Measurements from ENCODE around the gene GREB1L. TPM values are rescaled to one million over a fixed set of nuclear protein-coding genes. Genes with fewer than 3 reads are reported as not detected.

The GREB1L gene
- total RNA-seq, 1 experiment from 2014 or later: 0.07 TPM

DNA sequence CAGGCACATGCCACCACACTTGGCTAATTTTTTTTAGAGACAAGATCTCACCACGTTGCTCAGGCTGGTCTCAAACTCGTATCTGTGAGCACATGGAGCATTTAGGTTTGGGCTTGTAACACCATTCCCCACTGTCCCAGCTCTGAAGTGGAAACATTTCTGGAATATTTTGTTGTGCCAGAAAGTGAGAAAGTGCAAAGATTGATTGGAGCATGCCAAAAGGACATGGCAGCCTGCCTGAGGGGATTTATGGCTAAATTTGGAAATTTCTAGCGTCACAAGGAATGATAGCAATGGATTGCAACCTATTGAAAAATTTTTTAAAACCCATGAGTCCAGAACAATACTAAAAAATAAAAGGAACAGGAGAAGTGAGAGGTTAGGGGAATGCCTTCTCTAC lies 221.7 kb downstream of the GREB1L start:
- Histone ChIP-seq H3K36me3 (no peaks in the 10 kb centered on the region), H3K4me3 (no peak overlapping the region), H3K9me3 (no peaks in the 10 kb centered on the region), H3K27me3 (no peaks in the 10 kb centered on the region)
- peak; percentile 62 for DNase-seq

DNA sequence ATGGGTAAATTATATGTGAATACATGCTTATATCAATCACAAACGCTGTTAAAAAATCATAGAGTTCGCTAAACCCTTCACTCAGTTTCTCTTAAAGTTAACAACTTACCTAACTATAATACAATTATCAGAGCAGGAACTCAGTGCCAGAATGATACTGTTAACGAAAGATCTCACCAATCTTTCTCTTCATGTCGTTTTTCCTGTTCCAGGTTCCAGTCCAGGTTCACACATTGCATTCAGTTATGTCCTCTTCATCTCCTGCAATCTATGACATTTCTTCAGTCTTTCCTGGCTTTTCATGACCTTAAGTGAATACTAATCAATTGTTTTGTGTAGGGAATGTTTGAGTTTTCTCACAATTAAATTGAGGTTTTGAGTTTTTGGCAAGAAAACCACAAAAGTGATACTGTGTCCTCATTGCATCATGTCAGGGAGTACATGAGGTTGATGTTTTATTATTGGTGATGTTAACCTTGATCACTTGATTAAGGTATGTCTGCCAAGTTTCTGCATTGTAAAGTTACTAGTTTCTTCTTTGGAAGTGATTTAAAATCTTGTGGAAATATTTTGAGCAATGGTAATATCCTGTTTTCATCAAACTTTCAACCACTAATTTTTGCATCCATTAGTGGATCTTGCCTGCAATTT lies 226.6 kb downstream of the GREB1L start:
- no peak for DNase-seq
- no peaks in the 10 kb centered on the region for H3K27me3 ChIP-seq
- H3K9me3 ChIP-seq: no peaks in the 10 kb centered on the region
- no peaks in the 10 kb centered on the region for H3K36me3 ChIP-seq
- no peak overlapping the region for H3K4me3 ChIP-seq

DNA sequence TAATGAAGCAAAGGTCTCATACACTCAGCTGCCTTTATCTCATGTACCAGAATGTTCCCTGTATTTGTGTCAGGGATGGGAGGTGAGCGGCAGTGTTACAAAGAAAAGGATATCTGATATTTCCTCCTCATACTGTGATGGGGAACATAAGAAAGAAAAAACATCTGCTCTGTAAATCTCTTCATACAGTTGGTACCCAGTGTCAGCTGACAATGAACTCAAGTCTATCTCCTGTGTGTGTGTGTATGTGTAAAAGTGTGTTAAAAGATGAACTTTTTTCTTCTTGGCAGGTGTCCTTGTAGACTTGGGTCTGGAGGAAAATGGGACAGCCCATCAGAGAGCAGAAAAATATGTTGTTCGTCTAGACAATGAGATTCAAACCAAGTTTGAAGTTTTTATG lies 230.7 kb downstream of the GREB1L start:
- H3K27me3 ChIP-seq: no peaks in the 10 kb centered on the region
- H3K9me3 ChIP-seq: no peaks in the 10 kb centered on the region
- no peak for DNase-seq
- no peaks in the 10 kb centered on the region for H3K36me3 ChIP-seq
- no peak overlapping the region for H3K4me3 ChIP-seq

DNA sequence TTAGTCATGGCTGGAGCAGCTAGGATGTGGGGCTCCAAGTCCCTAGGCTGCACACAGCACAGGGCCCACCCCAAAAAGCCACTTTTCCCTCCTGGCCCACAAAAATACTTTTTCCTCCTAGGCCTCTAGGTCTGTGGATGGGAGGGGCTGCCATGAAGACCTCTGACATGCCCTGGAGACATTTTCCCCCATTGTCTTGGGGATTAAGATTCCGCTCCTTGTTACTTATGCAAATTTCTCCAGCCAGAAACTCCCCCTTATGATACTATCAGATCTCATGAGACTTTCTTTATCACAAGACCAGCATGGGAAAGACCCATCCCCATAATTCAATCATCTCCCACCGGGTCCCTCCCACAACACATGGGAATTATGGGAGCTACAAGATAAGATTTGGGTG lies 232.6 kb downstream of the GREB1L start:
- no peak overlapping the region for H3K4me3 ChIP-seq
- H3K36me3 ChIP-seq: no peaks in the 10 kb centered on the region
- H3K27me3 ChIP-seq: no peaks in the 10 kb centered on the region
- H3K9me3 ChIP-seq: no peaks in the 10 kb centered on the region
- DNase-seq: no peak

DNA sequence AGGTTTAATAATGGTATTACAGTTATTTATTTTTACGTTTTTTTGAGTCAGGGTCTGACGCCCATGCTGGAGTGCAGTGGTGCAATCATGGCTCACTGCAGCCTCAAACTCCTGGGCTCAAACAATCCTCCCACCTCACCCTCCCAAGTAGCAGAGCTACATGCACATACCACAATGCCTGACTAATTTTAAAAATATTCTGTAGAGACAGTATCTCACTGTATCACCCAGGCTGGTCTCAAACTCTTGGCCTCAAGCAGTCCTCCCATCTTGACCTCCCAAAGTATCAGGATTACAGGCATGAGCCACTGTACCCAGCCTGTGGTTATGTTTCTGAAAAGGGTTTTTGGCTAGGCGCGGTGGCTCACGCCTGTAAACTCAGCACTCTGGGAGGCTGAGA lies 237.7 kb downstream of the GREB1L start:
- H3K27me3 ChIP-seq: no peaks in the 10 kb centered on the region
- H3K4me3 ChIP-seq: no peak overlapping the region
- no peaks in the 10 kb centered on the region for H3K36me3 ChIP-seq
- DNase-seq: no peak
- no peaks in the 10 kb centered on the region for H3K9me3 ChIP-seq

DNA sequence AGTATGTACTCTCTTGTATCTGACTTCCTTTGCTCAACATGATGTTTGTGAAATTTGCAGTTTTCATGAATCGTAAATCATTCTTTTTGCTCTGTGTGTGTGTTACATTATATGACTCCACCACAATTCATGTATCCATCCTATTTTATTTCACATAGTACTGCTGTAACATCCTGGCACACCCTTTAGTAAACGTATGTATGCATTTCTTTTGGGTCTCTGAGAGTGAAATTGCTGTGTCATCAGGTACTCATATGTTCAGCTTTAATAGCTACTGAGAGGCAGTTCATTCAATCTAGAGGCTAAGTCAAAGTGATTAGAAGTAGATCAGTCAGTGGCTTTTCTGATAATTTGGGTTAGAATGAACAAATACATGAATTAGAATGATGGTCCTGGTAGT lies 239.7 kb downstream of the GREB1L start:
- H3K36me3 ChIP-seq: no peaks in the 10 kb centered on the region
- no peak for DNase-seq
- no peak overlapping the region for H3K4me3 ChIP-seq
- H3K27me3 ChIP-seq: no peaks in the 10 kb centered on the region
- no peaks in the 10 kb centered on the region for H3K9me3 ChIP-seq

DNA sequence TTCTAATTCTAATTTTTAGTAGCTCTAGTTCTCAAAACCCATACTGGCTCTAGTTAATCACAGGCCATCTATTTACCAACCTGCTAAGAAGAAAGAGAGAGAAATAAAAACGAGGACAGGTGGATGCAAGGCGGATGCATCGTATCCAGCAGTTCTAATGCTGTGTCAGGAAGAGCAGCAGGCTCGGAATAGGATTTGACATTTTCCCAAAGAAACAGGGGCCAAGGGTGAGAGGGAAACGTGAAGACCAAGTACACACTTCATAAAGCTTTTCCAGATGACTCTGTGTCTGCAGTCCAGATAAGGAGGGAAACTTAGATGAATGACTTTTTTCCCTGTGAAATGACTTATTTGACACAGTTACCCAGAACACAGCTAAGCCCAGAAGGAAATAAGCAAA lies 241.0 kb downstream of the GREB1L start:
- H3K36me3 ChIP-seq: no peaks in the 10 kb centered on the region
- H3K4me3 ChIP-seq: no peak overlapping the region
- H3K9me3 ChIP-seq: no peaks in the 10 kb centered on the region
- DNase-seq: no peak
- H3K27me3 ChIP-seq: no peaks in the 10 kb centered on the region

DNA sequence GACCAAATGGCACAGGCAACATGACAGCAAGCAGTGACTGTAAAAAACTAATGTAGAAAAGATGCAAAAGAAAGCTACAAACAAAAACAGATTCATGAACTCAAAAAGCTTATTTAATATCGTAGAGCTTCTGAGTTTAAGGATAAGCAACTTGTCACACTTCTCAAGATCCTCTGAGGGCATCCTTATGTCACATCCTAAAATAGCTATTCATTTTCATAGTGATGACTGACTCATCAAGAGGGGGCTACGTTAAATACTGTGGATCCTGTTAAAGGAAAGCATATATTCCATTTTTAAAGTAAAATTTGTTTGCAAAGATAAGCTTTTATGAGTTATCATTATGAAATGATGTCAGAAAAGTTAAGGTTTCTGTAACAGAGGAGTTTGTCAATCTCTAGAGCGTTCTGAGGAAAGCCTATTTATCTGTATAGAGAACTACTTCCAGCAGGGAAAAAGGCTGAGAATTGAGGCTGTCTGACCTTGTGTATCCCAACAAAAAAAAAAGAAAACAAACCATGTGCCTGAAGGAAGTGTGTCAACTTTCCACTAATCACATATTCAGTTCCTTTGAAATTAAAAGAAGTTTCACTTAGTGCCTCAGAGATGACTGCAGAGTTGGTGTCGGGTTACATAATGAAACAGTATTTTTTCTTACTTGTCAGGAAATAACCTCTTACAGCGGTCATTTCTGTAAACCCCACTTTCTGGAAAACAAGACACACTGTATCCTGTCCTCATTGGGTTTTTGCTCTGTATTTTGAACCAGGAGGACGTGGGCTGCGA lies 243.0 kb downstream of the GREB1L start:
- Histone ChIP-seq H3K36me3 (no peaks in the 10 kb centered on the region), H3K9me3 (no peaks in the 10 kb centered on the region), H3K4me3 (no peak overlapping the region), H3K27me3 (no peaks in the 10 kb centered on the region)
- DNase-seq: no peak

DNA sequence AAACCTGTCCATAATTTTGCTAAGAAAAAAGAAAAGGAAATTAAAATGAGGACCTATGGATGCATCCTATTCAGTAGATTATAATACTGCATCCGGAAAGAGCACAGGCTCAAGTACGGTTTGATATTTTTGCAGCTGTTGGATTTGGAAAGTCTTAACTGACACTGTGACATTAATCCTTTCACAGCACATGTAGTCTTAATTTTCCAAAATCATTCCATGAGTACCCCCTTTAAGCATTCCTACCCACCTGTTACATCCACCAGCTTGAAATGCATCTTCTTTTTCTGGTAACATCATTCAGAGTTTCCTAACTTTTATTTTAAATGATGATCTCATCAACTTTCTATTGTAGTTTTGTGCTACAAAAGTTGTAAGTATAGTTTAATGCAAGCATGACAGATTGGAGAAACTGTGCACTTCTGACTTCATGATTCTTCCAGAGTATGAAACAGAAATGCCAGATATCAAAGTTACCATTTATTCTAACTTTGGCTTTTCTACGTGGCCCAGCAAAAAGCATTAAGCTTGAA lies 244.9 kb downstream of the GREB1L start:
- Histone ChIP-seq H3K27me3 (no peaks in the 10 kb centered on the region), H3K9me3 (no peaks in the 10 kb centered on the region), H3K36me3 (no peaks in the 10 kb centered on the region), H3K4me3 (no peak overlapping the region)
- DNase-seq: no peak

DNA sequence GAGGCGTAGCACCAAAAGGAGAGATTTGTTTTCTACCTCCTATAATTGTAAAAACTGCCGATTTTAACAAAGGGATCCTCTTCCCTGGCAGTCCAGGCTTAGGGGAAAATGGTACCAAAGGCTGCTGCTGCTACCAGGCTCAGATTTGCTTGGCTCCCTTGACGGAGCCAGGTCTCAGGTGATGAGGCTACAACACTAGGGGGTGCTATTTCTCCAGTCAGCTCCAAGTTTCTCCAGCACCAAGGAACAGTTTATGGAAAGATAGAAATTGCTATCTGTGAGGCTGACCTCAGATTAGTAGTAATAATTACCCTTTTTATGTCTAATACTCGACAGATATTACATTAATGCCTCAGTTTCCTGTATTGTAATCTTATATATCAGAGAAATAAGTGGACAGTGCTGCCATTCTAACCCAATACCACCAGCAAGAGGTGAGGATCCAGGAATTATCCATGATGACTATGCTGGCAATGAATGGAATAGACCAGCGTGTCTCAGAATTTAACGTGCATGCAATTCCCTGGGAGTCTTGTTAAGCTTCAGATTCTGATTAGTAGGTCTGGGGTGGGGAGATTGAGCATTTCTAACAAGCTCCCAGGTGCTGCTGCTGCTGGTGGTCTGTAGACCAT lies 247.2 kb downstream of the GREB1L start:
- Histone ChIP-seq H3K9me3 (no peaks in the 10 kb centered on the region), H3K27me3 (no peaks in the 10 kb centered on the region), H3K4me3 (no peak overlapping the region), H3K36me3 (no peaks in the 10 kb centered on the region)
- DNase-seq: no peak

DNA sequence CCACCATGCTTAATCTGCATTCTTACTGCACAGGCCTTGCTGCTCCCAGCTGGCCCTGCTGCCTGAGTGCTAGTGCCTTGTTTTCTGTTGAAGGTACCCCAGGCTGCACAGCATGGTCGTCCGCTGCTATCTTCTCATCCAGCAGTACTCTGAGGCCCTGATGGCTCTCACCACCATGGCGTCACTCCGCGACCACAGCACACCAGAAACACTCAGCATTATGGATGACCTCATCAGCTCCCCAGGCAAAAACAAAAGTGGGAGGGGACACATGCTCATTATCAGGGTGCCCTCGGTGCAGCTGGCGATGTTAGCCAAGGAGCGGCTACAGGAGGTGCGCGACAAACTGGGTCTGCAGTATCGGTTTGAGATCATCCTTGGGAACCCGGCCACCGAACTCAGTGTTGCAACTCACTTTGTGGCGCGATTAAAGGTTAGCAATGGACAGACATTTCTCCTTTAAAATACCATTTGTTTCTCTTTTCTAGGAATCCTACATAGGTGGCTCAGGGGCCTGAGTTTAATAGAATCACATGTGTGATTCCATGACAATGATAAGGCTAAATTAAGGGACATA lies 248.0 kb downstream of the GREB1L start:
- H3K4me3 ChIP-seq: no peak overlapping the region
- no peaks in the 10 kb centered on the region for H3K9me3 ChIP-seq
- H3K36me3 ChIP-seq: no peaks in the 10 kb centered on the region
- no peaks in the 10 kb centered on the region for H3K27me3 ChIP-seq
- DNase-seq: no peak

DNA sequence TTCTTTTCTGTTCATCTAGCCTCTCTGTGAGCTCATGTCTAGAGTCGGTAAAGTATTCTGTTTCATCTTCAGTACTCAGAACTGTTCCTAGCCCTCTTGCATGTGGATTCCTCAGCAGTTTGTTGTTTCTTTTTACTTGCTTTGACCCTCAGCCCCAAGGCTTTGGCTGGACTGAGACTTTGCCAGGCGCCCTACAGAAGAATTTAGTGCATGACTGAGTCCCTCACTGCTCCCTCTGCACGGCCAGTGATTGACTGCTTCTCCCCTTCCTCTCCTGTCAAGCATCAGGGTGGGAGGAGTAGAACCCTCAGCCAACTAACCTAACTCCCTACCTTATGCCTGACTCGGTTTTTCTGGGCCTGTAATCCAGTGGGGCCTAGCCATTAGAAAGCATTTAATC lies 248.7 kb downstream of the GREB1L start:
- H3K27me3 ChIP-seq: no peaks in the 10 kb centered on the region
- H3K4me3 ChIP-seq: no peak overlapping the region
- H3K36me3 ChIP-seq: no peaks in the 10 kb centered on the region
- H3K9me3 ChIP-seq: no peaks in the 10 kb centered on the region
- DNase-seq: no peak

DNA sequence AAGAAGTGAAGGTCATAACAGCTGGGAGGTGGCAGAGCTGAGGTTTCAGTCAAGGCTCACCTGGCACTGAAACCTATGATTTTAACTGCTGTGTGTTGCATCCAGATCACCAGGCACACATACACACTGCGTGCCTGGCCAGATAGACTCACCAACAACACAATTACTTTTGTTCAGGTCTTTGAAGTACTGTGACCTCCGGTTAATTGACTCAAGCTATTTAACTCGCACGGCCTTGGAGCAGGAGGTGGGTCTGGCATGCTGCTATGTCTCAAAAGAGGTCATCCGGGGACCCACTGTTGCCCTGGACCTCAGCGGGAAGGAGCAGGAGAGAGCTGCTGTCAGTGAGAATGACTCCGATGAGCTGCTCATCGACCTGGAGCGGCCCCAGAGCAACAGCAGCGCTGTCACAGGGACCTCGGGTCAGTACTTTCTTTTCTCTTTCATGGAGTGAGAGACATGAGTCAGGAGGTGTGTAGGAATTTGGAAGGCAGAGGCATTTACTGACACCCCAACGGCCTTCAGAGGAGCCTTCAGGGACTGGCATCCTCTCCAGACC lies 254.3 kb downstream of the GREB1L start:
- no peak overlapping the region for H3K4me3 ChIP-seq
- no peak for DNase-seq
- H3K27me3 ChIP-seq: no peaks in the 10 kb centered on the region
- H3K9me3 ChIP-seq: no peaks in the 10 kb centered on the region
- no peaks in the 10 kb centered on the region for H3K36me3 ChIP-seq

DNA sequence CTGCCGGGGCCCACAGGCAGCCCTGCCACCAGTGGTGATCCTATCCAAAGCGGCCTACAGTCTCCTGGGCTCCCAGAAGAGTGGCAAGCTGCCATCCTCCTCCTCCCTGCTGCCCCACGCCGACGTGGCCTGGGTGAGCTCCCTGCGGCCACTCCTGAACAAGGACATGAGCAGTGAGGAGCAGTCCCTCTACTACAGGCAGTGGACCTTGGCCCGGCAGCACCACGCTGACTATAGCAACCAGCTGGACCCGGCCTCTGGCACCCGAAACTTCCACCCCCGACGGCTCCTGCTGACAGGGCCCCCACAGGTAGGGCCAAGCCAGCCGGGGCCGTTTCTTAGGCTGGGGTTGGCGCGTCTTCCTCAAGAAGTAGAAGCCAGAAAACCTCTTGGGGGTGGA lies 258.0 kb downstream of the GREB1L start:
- no peak overlapping the region for H3K4me3 ChIP-seq
- no peaks in the 10 kb centered on the region for H3K9me3 ChIP-seq
- no peaks in the 10 kb centered on the region for H3K36me3 ChIP-seq
- H3K27me3 ChIP-seq: no peaks in the 10 kb centered on the region
- DNase-seq: no peak

DNA sequence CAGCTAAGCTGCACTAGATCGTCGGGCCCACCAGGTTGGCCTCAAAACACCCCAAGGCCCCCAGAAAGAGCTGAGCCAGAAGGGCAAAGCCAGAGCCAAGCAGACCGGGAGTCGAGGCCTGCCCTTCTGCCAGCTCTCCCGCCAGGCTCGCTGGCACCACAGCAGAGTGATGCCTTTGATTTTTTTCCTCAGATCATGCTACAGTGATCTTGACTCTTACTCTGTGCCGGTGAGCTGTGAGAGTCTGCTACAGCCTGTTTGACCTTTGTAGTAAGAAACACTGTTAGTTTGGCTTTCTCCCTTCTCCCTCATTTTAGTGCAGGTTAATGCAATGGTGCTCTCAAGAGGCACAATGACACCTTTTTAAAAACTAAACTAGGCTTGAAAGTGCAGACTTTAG lies 260.6 kb downstream of the GREB1L start:
- Histone ChIP-seq H3K36me3 (no peaks in the 10 kb centered on the region), H3K27me3 (no peaks in the 10 kb centered on the region), H3K4me3 (no peak overlapping the region), H3K9me3 (no peaks in the 10 kb centered on the region)
- DNase-seq: no peak

DNA sequence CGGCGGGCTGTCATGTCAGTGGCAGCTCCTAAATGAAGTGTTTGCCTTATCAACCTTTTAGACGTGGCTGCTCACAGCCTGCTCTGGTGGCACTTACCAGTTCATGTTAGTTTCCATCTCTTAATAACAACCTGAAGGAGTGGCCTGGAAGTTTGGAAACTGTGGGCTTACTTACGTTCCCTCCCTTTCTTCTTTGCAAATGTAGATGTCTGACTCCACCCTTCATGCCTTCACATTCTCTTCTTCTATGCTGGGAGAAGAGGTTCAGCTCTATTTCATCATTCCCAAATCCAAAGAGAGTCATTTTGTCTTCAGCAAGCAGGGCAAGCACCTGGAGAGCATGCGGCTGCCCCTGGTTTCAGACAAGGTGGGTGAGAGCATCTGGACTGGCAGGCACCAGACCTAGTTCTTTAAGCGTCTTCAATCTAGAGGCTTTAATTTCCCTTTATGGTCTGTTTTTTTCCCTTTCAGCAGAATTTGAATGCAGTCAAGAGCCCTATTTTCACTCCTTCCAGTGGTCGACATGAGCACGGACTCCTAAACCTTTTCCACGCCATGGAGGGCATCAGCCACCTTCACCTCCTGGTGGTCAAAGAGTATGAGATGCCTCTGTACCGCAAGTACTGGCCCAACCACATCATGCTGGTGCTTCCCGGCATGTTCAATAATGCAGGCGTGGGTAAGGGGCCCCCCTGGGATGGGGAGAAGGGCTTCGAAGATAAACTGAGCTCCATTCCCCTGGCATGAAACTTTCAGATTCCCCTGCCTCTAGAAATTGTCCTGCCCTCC lies 266.1 kb downstream of the GREB1L start:
- Histone ChIP-seq H3K4me3 (no peak overlapping the region), H3K9me3 (no peaks in the 10 kb centered on the region), H3K36me3 (no peaks in the 10 kb centered on the region), H3K27me3 (no peaks in the 10 kb centered on the region)
- no peak for DNase-seq
